Endothelial cell of umbilical vein (primary cell): ENCODE measurements around the gene STRA8. TPM values are rescaled to one million over a fixed set of nuclear protein-coding genes. Genes with fewer than 3 reads are reported as not detected.

ENCODE experiments used
- BruUV-seq: library from RNA; stranded (reverse); fragments of 400-500 nt; replicated peaks from 2 replicates; lab custom pipeline; 2021; lab: Mats Ljungman, UMichigan
- CTCF ChIA-PET: fragments of 300-600, 350-600 bp; sonication (Branson Sonifier 250); formaldehyde crosslinking; loops from one replicate; lab custom pipeline; 2021; ENCODE audit warnings: antibody characterized with exemption, inconsistent platforms; lab: Charles Lee
- POLR2A ChIA-PET: fragments of 300-600, 350-600 bp; sonication (Branson Sonifier 250); formaldehyde crosslinking; loops from one replicate; lab custom pipeline; 2021; ENCODE audit warnings: antibody characterized with exemption, inconsistent platforms; lab: Charles Lee
- DNase-seq: peaks from one replicate; pipeline ENCODE4 v3.0.0-alpha.2; 2011; ENCODE audit warnings: low read depth, low spot score
- FAIRE-seq: peaks from 2 replicates; lab custom pipeline; 2011; peaks lifted over from hg19 to GRCh38; lab: Jason Lieb, UNC
- H2AFZ ChIP-seq: 2 replicates; pipeline ENCODE4 v1.6.0; 2012; ENCODE audit warnings: low read depth, low read length, control low read depth, inconsistent platforms
- H3K27ac ChIP-seq: 2 replicates; pipeline ENCODE4 v1.5.1; 2011; ENCODE audit warnings: low read depth, mild to moderate bottlenecking, control low read depth, low read length, moderate library complexity; ENCODE audit not compliant: insufficient read depth
- H3K27me3 ChIP-seq, 2 experiments: 2 replicates each; pipeline versions ENCODE4 v1.6.0 to v1.6.1; 2011; ENCODE audit warnings: low read length in 2 of 2, mixed read lengths in 1 of 2; ENCODE audit not compliant: control insufficient read depth in 2 of 2, insufficient read depth in 2 of 2
- H3K36me3 ChIP-seq, 2 experiments: 2 replicates in 1 of 2; 3 replicates in 1 of 2; pipeline ENCODE4 v1.5.1; 2011; ENCODE audit warnings: low read length in 2 of 2, mild to moderate bottlenecking in 1 of 2, moderate library complexity in 1 of 2; ENCODE audit not compliant: control insufficient read depth in 2 of 2, insufficient read depth in 2 of 2; ENCODE audit errors: extremely low read depth in 1 of 2
- H3K4me1 ChIP-seq: 3 replicates; pipeline ENCODE4 v1.5.1; 2011; ENCODE audit warnings: mild to moderate bottlenecking, low read length; ENCODE audit not compliant: control insufficient read depth, insufficient read depth; ENCODE audit errors: extremely low read depth
- H3K4me2 ChIP-seq: 2 replicates; pipeline ENCODE4 v1.6.1; 2011; ENCODE audit warnings: low read length, control low read depth, mixed read lengths; ENCODE audit not compliant: insufficient read depth
- H3K4me3 ChIP-seq, 3 experiments: fragments of 200-600 bp in 1 of 3; sonication (generic), shearing (Covaris generic) in 1 of 3; replicated peaks in 1 of 3; 2 replicates each; pipeline ENCODE4 v1.5.1; 2011 to 2016; ENCODE audit warnings: control low read depth in 3 of 3, low read length in 3 of 3, mild to moderate bottlenecking in 2 of 3, inconsistent platforms in 1 of 3, low read depth in 1 of 3, moderate library complexity in 1 of 3; ENCODE audit not compliant: insufficient read depth in 1 of 3
- H3K79me2 ChIP-seq: 2 replicates; pipeline ENCODE4 v1.6.0; 2012; ENCODE audit warnings: low read length, inconsistent platforms; ENCODE audit not compliant: control insufficient read depth, insufficient read depth
- H3K9ac ChIP-seq: replicated peaks from 2 replicates; pipeline ENCODE3; 2011; ENCODE audit warnings: low read length, control low read depth; ENCODE audit not compliant: insufficient read depth; ENCODE audit errors: extremely low read depth
- H3K9me1 ChIP-seq: replicated peaks from 3 replicates; pipeline ENCODE4 v1.6.0; 2011; ENCODE audit warnings: mild to moderate bottlenecking, low read length; ENCODE audit not compliant: control insufficient read depth, insufficient read depth; ENCODE audit errors: extremely low read depth
- H3K9me3 ChIP-seq: replicated peaks from 2 replicates; pipeline ENCODE4 v1.5.1; 2012; ENCODE audit warnings: low read length, inconsistent platforms; ENCODE audit not compliant: control insufficient read depth, insufficient read depth
- H4K20me1 ChIP-seq: replicated peaks from 2 replicates; pipeline ENCODE3; 2011; ENCODE audit warnings: mild to moderate bottlenecking, low read length; ENCODE audit not compliant: control insufficient read depth, insufficient read depth; ENCODE audit errors: extremely low read depth
- EZH2 ChIP-seq: IDR thresholded peaks from 2 replicates; pipeline ENCODE4 v1.6.1; 2012; ENCODE audit warnings: borderline replicate concordance, low read depth, mild to moderate bottlenecking, moderate library complexity, low read length, inconsistent platforms; ENCODE audit not compliant: severe bottlenecking
- FOS ChIP-seq: IDR thresholded peaks from 2 replicates; pipeline ENCODE4 v1.6.1; 2011; ENCODE audit warnings: mild to moderate bottlenecking, low read length, moderate library complexity, borderline replicate concordance; ENCODE audit not compliant: insufficient read depth
- GATA2 ChIP-seq: IDR thresholded peaks from 2 replicates; pipeline ENCODE4 v1.7.0; 2011; ENCODE audit warnings: low read depth, mild to moderate bottlenecking, moderate library complexity, mixed read lengths, low read length; ENCODE audit not compliant: insufficient read length, insufficient read depth
- JUN ChIP-seq: IDR thresholded peaks from 2 replicates; pipeline ENCODE4 v1.6.1; 2011; ENCODE audit warnings: borderline replicate concordance, low read depth; ENCODE audit not compliant: insufficient read length, insufficient read depth
- MYC ChIP-seq: IDR thresholded peaks from one replicate; pipeline ENCODE4 v1.6.1; 2011; ENCODE audit warnings: mild to moderate bottlenecking, low read depth, low read length
- POLR2A ChIP-seq: IDR thresholded peaks from 2 replicates; pipeline ENCODE4 v1.6.1; 2012; ENCODE audit warnings: low read depth, mild to moderate bottlenecking, control low read depth, low read length
- POLR2AphosphoS5 ChIP-seq: IDR thresholded peaks from 2 replicates; pipeline ENCODE4 v1.6.1; 2012; ENCODE audit warnings: low read depth, mild to moderate bottlenecking, control low read depth, low read length, moderate library complexity; ENCODE audit not compliant: insufficient read depth
- dilution Hi-C: fragments of 300-500 bp; cut with MboI; formaldehyde crosslinking; loops from one replicate; pipeline ENCODE4 v1.15.0; 2019; ENCODE audit warnings: low sequenced_read_pairs; ENCODE audit not compliant: extremely low pct_ligation_motif_present
- intact Hi-C: fragments of 100-400 bp; cut with micrococcal nuclease; formaldehyde crosslinking; loops from one replicate; pipeline ENCODE4 v1.10.0; 2022
- polyA plus RNA-seq, 4 experiments: library from polyadenylated mRNA; depleted of rRNA in 3 of 4; stranded (reverse) in 3 of 4; unstranded in 1 of 4; fragments of >200 nt; gene quantifications; 2 replicates each; pipeline versions ENCODE4 v1.2.1 to v1.2.3, GENCODE V29; 2011 to 2012; ENCODE audit warnings: missing spikeins in 1 of 4
- total RNA-seq: library from RNA; stranded (reverse); gene quantifications from 2 replicates; pipeline ENCODE4 v1.2.3, GENCODE V29; 2021
- TF ChIP-seq, protein P1 (sequence below), 2 donors: IDR thresholded peaks; 1 replicate in 1 of 2; 2 replicates in 1 of 2; pipeline ENCODE4 v1.5.1; 2011; ENCODE audit warnings: low read length in 2 of 2, mild to moderate bottlenecking in 2 of 2, moderate library complexity in 2 of 2, control low read depth in 1 of 2, inconsistent platforms in 1 of 2, low read depth in 1 of 2; ENCODE audit not compliant: insufficient read depth in 1 of 2; ENCODE audit errors: extremely low read depth in 1 of 2
- TF ChIP-seq, protein P2 (sequence below): IDR thresholded peaks from 2 replicates; pipeline ENCODE4 v1.6.1; 2011; ENCODE audit not compliant: insufficient read depth, insufficient read length

Gene STRA8
- total and polyA plus RNA-seq, 2 donors (not counting 3 experiments of a cell fraction or from before 2014, with no cell fraction given) = not detected

DNA sequence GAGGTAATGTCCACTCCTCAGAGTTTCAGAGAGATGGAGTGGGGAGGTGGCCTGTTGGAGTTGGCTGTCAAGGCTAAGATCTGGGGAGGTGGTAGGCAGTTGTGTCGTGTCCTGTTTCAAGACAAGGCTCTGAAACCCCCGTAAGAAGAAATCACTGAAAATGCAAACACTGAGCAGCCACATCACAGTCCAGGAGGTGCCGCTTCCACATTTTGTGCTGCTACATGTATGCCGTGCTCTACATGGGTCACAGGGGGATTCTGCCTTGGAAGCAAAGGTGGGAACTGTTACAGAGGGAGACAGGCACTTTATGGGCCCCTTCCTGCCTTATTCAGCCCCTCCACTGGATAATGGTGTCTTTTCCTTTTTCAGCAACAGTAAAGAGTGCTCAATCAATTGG lies 34.2 kb upstream of the STRA8 start:
- FAIRE-seq (no peak), DNase-seq (no peak)
- POLR2A ChIA-PET = no interaction called here
- H3K9me1 ChIP-seq = no peaks in the 10 kb centered on the region
- TF ChIP-seq POLR2AphosphoS5 (no peak), EZH2 (no peak), FOS (no peak), JUN (no peak), GATA2 (no peak), POLR2A (no peak), MYC (no peak)
- TF ChIP-seq, protein P1, sequence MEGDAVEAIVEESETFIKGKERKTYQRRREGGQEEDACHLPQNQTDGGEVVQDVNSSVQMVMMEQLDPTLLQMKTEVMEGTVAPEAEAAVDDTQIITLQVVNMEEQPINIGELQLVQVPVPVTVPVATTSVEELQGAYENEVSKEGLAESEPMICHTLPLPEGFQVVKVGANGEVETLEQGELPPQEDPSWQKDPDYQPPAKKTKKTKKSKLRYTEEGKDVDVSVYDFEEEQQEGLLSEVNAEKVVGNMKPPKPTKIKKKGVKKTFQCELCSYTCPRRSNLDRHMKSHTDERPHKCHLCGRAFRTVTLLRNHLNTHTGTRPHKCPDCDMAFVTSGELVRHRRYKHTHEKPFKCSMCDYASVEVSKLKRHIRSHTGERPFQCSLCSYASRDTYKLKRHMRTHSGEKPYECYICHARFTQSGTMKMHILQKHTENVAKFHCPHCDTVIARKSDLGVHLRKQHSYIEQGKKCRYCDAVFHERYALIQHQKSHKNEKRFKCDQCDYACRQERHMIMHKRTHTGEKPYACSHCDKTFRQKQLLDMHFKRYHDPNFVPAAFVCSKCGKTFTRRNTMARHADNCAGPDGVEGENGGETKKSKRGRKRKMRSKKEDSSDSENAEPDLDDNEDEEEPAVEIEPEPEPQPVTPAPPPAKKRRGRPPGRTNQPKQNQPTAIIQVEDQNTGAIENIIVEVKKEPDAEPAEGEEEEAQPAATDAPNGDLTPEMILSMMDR (IDR thresholded peaks at IDR 0.05; ENCODE audit: extremely low read depth in 1 of 2, insufficient read depth in 1 of 2, low read depth in 1 of 2, low read length in 2 of 2) = no peak
- TF ChIP-seq, protein P2, sequence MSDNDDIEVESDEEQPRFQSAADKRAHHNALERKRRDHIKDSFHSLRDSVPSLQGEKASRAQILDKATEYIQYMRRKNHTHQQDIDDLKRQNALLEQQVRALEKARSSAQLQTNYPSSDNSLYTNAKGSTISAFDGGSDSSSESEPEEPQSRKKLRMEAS = no peak
- H3K4me1 ChIP-seq = no peaks in the 10 kb centered on the region
- CTCF ChIA-PET = no interaction called here
- no peak overlapping the region for H3K4me2 ChIP-seq
- H3K27me3 ChIP-seq = no peaks in the 10 kb centered on the region
- H3K79me2 ChIP-seq = no peaks in the 10 kb centered on the region
- dilution Hi-C loops (no loop called here), intact Hi-C loops (no loop called here)
- H3K4me3 ChIP-seq = no peak overlapping the region
- no peak overlapping the region for H3K9ac ChIP-seq
- H4K20me1 ChIP-seq = no peaks in the 10 kb centered on the region
- no peak overlapping the region for H2AFZ ChIP-seq
- H3K9me3 ChIP-seq = no peaks in the 10 kb centered on the region
- peaks cover 0 to 2% of the 10 kb centered on the region in 2 experiments for H3K36me3 ChIP-seq
- H3K27ac ChIP-seq = no peak overlapping the region
- BruUV-seq = no TSS peak
